Loucy (cell line): ENCODE data around the gene C10orf105.

Experiments used
- EZH2phosphoT487 ChIP-seq: fragments of 200-600 bp; IDR thresholded peaks from 2 replicates; pipeline ENCODE4 v1.6.1; 2018; ENCODE audit warnings: antibody characterized with exemption, mild to moderate bottlenecking, moderate library complexity, borderline replicate concordance
- TF ChIP-seq, protein P1 (sequence below): fragments of 200-600 bp; sonication (generic); conservative IDR thresholded peaks from 2 replicates; pipeline ENCODE4 v1.5.1; 2014; ENCODE audit warnings: mild to moderate bottlenecking, antibody characterized with exemption, low read length

GRCh38 chr10:71663311-71663710, 56.3 kb downstream of the C10orf105 start:
- TF ChIP-seq, protein P1, sequence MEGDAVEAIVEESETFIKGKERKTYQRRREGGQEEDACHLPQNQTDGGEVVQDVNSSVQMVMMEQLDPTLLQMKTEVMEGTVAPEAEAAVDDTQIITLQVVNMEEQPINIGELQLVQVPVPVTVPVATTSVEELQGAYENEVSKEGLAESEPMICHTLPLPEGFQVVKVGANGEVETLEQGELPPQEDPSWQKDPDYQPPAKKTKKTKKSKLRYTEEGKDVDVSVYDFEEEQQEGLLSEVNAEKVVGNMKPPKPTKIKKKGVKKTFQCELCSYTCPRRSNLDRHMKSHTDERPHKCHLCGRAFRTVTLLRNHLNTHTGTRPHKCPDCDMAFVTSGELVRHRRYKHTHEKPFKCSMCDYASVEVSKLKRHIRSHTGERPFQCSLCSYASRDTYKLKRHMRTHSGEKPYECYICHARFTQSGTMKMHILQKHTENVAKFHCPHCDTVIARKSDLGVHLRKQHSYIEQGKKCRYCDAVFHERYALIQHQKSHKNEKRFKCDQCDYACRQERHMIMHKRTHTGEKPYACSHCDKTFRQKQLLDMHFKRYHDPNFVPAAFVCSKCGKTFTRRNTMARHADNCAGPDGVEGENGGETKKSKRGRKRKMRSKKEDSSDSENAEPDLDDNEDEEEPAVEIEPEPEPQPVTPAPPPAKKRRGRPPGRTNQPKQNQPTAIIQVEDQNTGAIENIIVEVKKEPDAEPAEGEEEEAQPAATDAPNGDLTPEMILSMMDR: no peak
- TF ChIP-seq EZH2phosphoT487: no peak
